OCI-M2 (cell line): ENCODE results near the gene NBDY.
"Not testable (repeated sequence)": the region's sequence is repeated elsewhere in the genome, so short reads cannot be mapped to it uniquely, and the experiment has no call there.

Experiments
- DNase-seq: peaks from one replicate; lab custom pipeline; 2025; ENCODE audit not compliant: unreplicated experiment; lab: John Stamatoyannopoulos, UW

The NBDY gene

GRCh38 chrX:56764153-56764974, 35.3 kb downstream of the NBDY start:
- no peak for DNase-seq

GRCh38 chrX:56764975-56765791, 36.1 kb downstream of the NBDY start:
- no peak for DNase-seq

- DNase-seq = no peak
These were observed 36.9 kb downstream of the NBDY start for GRCh38 chrX:56765811-56766553.

GRCh38 chrX:56766554-56767347, 37.7 kb downstream of the NBDY start:
- DNase-seq = no peak

GRCh38 chrX:56767348-56768119, 38.5 kb downstream of the NBDY start:
- not testable (repeated sequence) for DNase-seq

GRCh38 chrX:56768120-56768660, 39.1 kb downstream of the NBDY start:
- not testable (repeated sequence) for DNase-seq

GRCh38 chrX:56772675-56773521, 43.9 kb downstream of the NBDY start:
- not testable (repeated sequence) for DNase-seq

GRCh38 chrX:56773522-56774060, 44.5 kb downstream of the NBDY start:
- not testable (repeated sequence) for DNase-seq

GRCh38 chrX:56778099-56778923, 49.3 kb downstream of the NBDY start:
- not testable (repeated sequence) for DNase-seq

- not testable (repeated sequence) for DNase-seq
These were observed 50.0 kb downstream of the NBDY start for GRCh38 chrX:56778924-56779468.

GRCh38 chrX:56780681-56781649, 51.9 kb downstream of the NBDY start:
- not testable (repeated sequence) for DNase-seq

GRCh38 chrX:56782352-56782751, 53.3 kb downstream of the NBDY start:
- no peak for DNase-seq

- no peak for DNase-seq
These were observed 53.9 kb downstream of the NBDY start for GRCh38 chrX:56782791-56783449.

GRCh38 chrX:56783450-56783831, 54.4 kb downstream of the NBDY start:
- no peak for DNase-seq

- DNase-seq = no peak
These were observed 55.1 kb downstream of the NBDY start for GRCh38 chrX:56783996-56784620.
